MM.1S (cell line): ENCODE results near the gene MISP3.
"Not testable (repeated sequence)": the region's sequence is repeated elsewhere in the genome, so short reads cannot be mapped to it uniquely, and the experiment has no call there.

Experiments
- DNase-seq: peaks from one replicate; pipeline ENCODE4 v3.0.0-alpha.2; 2015
- H2AFZ ChIP-seq: fragments of 300-600 bp; sonication (generic); 2 replicates; pipeline ENCODE4 v1.6.0; 2016; ENCODE audit warnings: antibody characterized with exemption, low read length
- H3F3A ChIP-seq: fragments of 300-600 bp; sonication (generic); 2 replicates; pipeline ENCODE4 v1.6.1; 2016; ENCODE audit warnings: mild to moderate bottlenecking, antibody characterized with exemption, low read length, moderate library complexity, mixed read lengths; ENCODE audit not compliant: insufficient read depth
- H3K27ac ChIP-seq: fragments of 300-600 bp; sonication (generic); 2 replicates; pipeline ENCODE4 v1.5.1; 2016; ENCODE audit warnings: mild to moderate bottlenecking, low read length
- H3K27me3 ChIP-seq: fragments of 300-600 bp; sonication (generic); replicated peaks from 2 replicates; pipeline ENCODE4 v1.6.0; 2016; ENCODE audit warnings: low read length; ENCODE audit not compliant: insufficient read depth
- H3K36me3 ChIP-seq: fragments of 300-600 bp; sonication (generic); replicated peaks from 2 replicates; pipeline ENCODE4 v1.6.1; 2016; ENCODE audit warnings: mild to moderate bottlenecking, low read length, mixed read lengths; ENCODE audit not compliant: insufficient read depth
- H3K4me1 ChIP-seq: fragments of 300-600 bp; sonication (generic); 2 replicates; pipeline ENCODE4 v1.6.1; 2016; ENCODE audit warnings: low read length, mixed read lengths
- H3K4me2 ChIP-seq: fragments of 300-600 bp; sonication (generic); 2 replicates; pipeline ENCODE4 v1.6.0; 2016; ENCODE audit warnings: low read depth, low read length
- H3K4me3 ChIP-seq: fragments of 300-600 bp; sonication (generic); 2 replicates; pipeline ENCODE4 v1.5.1; 2016; ENCODE audit warnings: low read length, mixed read lengths
- H3K79me2 ChIP-seq: fragments of 300-600 bp; sonication (generic); 2 replicates; pipeline ENCODE4 v1.6.1; 2016; ENCODE audit warnings: mixed run types, low read length, mixed read lengths
- H3K9ac ChIP-seq: fragments of 300-600 bp; sonication (generic); 2 replicates; pipeline ENCODE4 v1.6.1; 2016; ENCODE audit warnings: low read length, mixed read lengths
- H3K9me2 ChIP-seq: fragments of 300-600 bp; sonication (generic); replicated peaks from 2 replicates; pipeline ENCODE4 v1.6.1; 2016; ENCODE audit warnings: mild to moderate bottlenecking, low read length, mixed read lengths; ENCODE audit not compliant: insufficient read depth
- H3K9me3 ChIP-seq: fragments of 300-600 bp; sonication (generic); replicated peaks from 2 replicates; pipeline ENCODE4 v1.6.1; 2016; ENCODE audit warnings: mild to moderate bottlenecking, low read length, mixed read lengths; ENCODE audit not compliant: insufficient read depth
- H4K20me1 ChIP-seq: fragments of 300-600 bp; sonication (generic); 2 replicates; pipeline ENCODE4 v1.6.1; 2016; ENCODE audit warnings: mild to moderate bottlenecking, low read length, moderate library complexity, mixed read lengths; ENCODE audit not compliant: insufficient read depth
- EZH2 ChIP-seq: fragments of 300-600 bp; sonication (generic); optimal IDR thresholded peaks from 2 replicates; pipeline ENCODE3; 2017; ENCODE audit warnings: low read depth, mild to moderate bottlenecking, antibody characterized with exemption, low read length, mixed read lengths
- EZH2phosphoT487 ChIP-seq: fragments of 300-600 bp; sonication (generic); IDR thresholded peaks from 2 replicates; pipeline ENCODE4 v1.6.1; 2018; ENCODE audit warnings: antibody characterized with exemption, low read length
- TF ChIP-seq, protein P1 (sequence below): fragments of 300-600 bp; sonication (generic); IDR thresholded peaks from 2 replicates; pipeline ENCODE4 v1.5.1; 2016; ENCODE audit warnings: antibody characterized with exemption, low read length, mixed read lengths

Gene MISP3

DNA sequence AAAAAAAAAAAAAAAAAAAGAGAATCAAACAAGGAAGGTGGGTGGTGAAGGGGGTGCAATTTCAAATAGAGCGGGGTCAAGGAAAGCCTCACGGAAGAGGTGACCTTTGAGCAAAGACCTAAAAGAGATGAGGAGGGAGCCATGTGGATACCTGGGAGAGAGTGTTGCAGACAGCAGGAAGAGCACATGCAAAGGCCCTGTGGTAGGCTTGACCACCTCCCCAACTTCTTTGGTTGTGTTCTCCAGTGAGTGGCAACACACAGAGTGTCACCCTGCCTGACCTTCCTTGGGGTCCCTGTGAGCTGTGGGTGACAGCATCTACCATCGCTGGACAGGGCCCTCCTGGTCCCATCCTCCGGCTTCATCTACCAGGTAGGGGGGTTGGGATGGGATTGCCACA, 22.1 kb upstream of the MISP3 start:
- Histone ChIP-seq H3K9me3 (no peaks in the 10 kb centered on the region), H3F3A (no peaks in the 10 kb centered on the region), H3K27ac (no peak overlapping the region), H3K4me3 (no peak overlapping the region), H3K27me3 (peaks cover 8% of the 10 kb centered on the region; the same call in 1 of the 2 replicates), H2AFZ (no peak overlapping the region), H3K9ac (no peak overlapping the region), H3K36me3 (no peaks in the 10 kb centered on the region), H4K20me1 (no peaks in the 10 kb centered on the region), H3K4me1 (no peaks in the 10 kb centered on the region), H3K79me2 (no peaks in the 10 kb centered on the region), H3K9me2 (no peaks in the 10 kb centered on the region), H3K4me2 (no peak overlapping the region)
- TF ChIP-seq, protein P1, sequence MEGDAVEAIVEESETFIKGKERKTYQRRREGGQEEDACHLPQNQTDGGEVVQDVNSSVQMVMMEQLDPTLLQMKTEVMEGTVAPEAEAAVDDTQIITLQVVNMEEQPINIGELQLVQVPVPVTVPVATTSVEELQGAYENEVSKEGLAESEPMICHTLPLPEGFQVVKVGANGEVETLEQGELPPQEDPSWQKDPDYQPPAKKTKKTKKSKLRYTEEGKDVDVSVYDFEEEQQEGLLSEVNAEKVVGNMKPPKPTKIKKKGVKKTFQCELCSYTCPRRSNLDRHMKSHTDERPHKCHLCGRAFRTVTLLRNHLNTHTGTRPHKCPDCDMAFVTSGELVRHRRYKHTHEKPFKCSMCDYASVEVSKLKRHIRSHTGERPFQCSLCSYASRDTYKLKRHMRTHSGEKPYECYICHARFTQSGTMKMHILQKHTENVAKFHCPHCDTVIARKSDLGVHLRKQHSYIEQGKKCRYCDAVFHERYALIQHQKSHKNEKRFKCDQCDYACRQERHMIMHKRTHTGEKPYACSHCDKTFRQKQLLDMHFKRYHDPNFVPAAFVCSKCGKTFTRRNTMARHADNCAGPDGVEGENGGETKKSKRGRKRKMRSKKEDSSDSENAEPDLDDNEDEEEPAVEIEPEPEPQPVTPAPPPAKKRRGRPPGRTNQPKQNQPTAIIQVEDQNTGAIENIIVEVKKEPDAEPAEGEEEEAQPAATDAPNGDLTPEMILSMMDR, result no peak
- no peak for TF ChIP-seq EZH2
- no peak for TF ChIP-seq EZH2phosphoT487
- no peak for DNase-seq

DNA sequence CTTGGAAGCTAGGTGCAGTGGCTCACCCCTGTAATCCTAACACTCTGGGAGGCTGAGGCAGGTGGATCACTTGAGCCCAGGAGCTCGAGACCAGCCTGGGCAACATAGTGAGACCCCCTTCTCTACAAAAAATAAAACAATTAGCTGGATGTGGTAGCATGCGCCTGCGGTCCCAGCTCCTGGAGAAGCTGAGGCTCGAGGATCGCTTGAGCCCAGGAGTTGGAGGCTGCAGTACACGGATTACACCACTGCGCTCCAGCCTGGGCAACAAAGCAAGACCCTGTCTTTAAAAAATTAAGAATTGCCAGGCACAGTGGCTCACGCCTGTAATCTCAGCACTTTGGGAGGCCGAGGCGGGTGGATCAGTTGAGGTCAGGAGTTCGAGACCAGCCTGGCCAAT, 21.6 kb upstream of the MISP3 start:
- H3K9me2 ChIP-seq, H3K36me3 ChIP-seq, H3K9me3 ChIP-seq, H3K27ac ChIP-seq, H3K9ac ChIP-seq, H3F3A ChIP-seq, DNase-seq, H3K4me3 ChIP-seq, H3K27me3 ChIP-seq, H4K20me1 ChIP-seq, H2AFZ ChIP-seq, H3K79me2 ChIP-seq, H3K4me2 ChIP-seq, H3K4me1 ChIP-seq: not testable (repeated sequence)

DNA sequence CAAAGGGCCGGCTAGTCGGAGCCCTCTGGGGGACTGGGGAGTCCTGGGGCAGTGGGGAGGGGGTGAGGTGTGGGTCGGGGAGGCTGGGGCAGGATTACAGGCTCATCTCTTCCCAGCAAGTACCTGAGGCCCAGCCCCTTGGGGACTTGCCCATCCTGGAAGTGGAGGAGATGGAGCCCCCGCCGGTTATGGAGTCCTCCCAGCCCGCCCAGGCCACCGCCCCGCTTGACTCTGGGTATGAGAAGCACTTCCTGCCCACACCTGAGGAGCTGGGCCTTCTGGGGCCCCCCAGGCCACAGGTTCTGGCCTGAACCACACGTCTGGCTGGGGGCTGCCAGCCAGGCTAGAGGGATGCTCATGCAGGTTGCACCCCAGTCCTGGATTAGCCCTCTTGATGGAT, 20.6 kb upstream of the MISP3 start:
- no peak overlapping the region for H3K9ac ChIP-seq
- no peaks in the 10 kb centered on the region for H3K9me3 ChIP-seq
- H3K79me2 ChIP-seq, result no peaks in the 10 kb centered on the region
- DNase-seq, result no peak
- H3K4me1 ChIP-seq, result no peaks in the 10 kb centered on the region
- no peak overlapping the region for H3K4me3 ChIP-seq
- H3K36me3 ChIP-seq, result no peaks in the 10 kb centered on the region
- H3K9me2 ChIP-seq, result no peaks in the 10 kb centered on the region
- TF ChIP-seq EZH2phosphoT487 (no peak), EZH2 (no peak)
- TF ChIP-seq, protein P1, result no peak
- H3K27me3 ChIP-seq, result peaks cover 8% of the 10 kb centered on the region; the same call in 1 of the 2 replicates
- no peak overlapping the region for H3K4me2 ChIP-seq
- no peak overlapping the region for H3K27ac ChIP-seq
- H2AFZ ChIP-seq, result no peak overlapping the region
- H3F3A ChIP-seq, result no peaks in the 10 kb centered on the region
- H4K20me1 ChIP-seq, result no peaks in the 10 kb centered on the region

DNA sequence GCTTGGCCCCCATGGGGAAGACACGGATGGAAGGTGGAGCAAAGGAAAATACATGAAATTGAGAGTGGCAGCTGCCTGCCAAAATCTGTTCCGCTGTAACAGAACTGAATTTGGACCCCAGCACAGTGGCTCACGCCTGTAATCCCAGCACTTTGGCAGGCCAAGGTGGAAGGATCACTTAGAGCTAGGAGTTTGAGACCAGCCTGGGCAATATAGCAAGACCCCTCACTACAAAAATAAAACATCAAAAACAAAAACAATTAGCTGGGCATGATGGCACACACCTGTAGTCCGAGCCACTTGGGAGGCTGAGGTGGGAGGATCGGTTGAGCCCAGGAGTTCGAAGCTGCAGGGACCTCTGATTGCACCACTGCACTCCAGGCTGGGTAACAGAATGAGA, 20.1 kb upstream of the MISP3 start:
- Histone ChIP-seq H3K9me3 (no peaks in the 10 kb centered on the region), H3K9ac (no peak overlapping the region), H3K4me3 (no peak overlapping the region), H3K27me3 (peaks cover 8% of the 10 kb centered on the region; the same call in 1 of the 2 replicates), H3F3A (no peaks in the 10 kb centered on the region), H2AFZ (no peak overlapping the region), H3K4me2 (no peak overlapping the region), H3K4me1 (no peaks in the 10 kb centered on the region), H3K27ac (no peak overlapping the region), H3K79me2 (no peaks in the 10 kb centered on the region), H3K36me3 (no peaks in the 10 kb centered on the region), H3K9me2 (no peaks in the 10 kb centered on the region), H4K20me1 (no peaks in the 10 kb centered on the region)
- TF ChIP-seq EZH2, result no peak
- TF ChIP-seq, protein P1, result no peak
- TF ChIP-seq EZH2phosphoT487, result no peak
- DNase-seq, result no peak
